Measurements from ENCODE around the gene ALS2. TPM values are rescaled to one million over a fixed set of nuclear protein-coding genes. Genes with fewer than 3 reads are reported as not detected.

The ALS2 gene
- total RNA-seq, 1 donor from 2014 or later: 11.6 TPM

- Mint-ChIP-seq H3K4me1 (no peaks in the 10 kb centered on the region), H3K36me3 (ENCODE audit: low read depth) (peaks cover 33% of the 10 kb centered on the region), H3K27ac (no peak overlapping the region), H3K27me3 (no peaks in the 10 kb centered on the region), H3K4me3 (no peak overlapping the region), H3K9me3 (no peaks in the 10 kb centered on the region)
- ATAC-seq (ENCODE audit: low read depth): no peak
- TF ChIP-seq CTCF (IDR thresholded peaks at IDR 0.05): no peak
- CTCF ChIA-PET: no interaction called here
- no peak for DNase-seq
- intact Hi-C loops (cut with micrococcal nuclease): no loop called here
- POLR2A ChIA-PET: no interaction called here
These were observed 22.5 kb downstream of the ALS2 start for GRCh38 chr2:201758234-201758633.

GRCh38 chr2:201754717-201755415 is 25.9 kb downstream of the ALS2 start:
- H3K4me1 Mint-ChIP-seq: no peaks in the 10 kb centered on the region
- ChIA-PET CTCF (no interaction called here), POLR2A (no interaction called here)
- TF ChIP-seq CTCF (IDR thresholded peaks at IDR 0.05): no peak
- no peak for DNase-seq
- no peak overlapping the region for H3K27ac Mint-ChIP-seq
- no peak for ATAC-seq (ENCODE audit: low read depth)
- H3K9me3 Mint-ChIP-seq: no peaks in the 10 kb centered on the region
- no peak overlapping the region for H3K4me3 Mint-ChIP-seq
- no peaks in the 10 kb centered on the region for H3K27me3 Mint-ChIP-seq
- intact Hi-C loops (cut with micrococcal nuclease): no loop called here
- peaks cover 14% of the 10 kb centered on the region for H3K36me3 Mint-ChIP-seq (ENCODE audit: low read depth)

DNA sequence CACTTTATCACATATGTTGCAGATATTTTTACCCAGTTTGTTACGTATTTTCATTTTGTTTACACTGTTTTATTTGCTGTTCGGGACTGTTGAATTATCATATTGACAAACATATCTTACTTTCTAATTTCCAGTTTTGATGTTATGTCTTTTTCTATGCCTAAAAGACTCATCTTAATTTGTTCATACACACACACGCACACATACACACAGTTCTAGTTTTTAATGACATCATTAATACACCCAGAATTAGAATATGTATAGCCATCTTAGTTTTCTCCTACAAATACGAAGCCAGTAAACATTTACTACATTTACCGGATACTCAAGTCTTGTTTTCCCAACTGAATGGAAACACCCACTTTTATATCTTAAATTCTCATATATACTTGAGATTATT is 29.2 kb downstream of the ALS2 start:
- H3K4me3 Mint-ChIP-seq: no peak overlapping the region
- no peaks in the 10 kb centered on the region for H3K27me3 Mint-ChIP-seq
- ChIA-PET POLR2A (no interaction called here), CTCF (no interaction called here)
- TF ChIP-seq CTCF (IDR thresholded peaks at IDR 0.05): no peak
- no peaks in the 10 kb centered on the region for H3K9me3 Mint-ChIP-seq
- ATAC-seq (ENCODE audit: low read depth) (no peak), DNase-seq (no peak)
- H3K4me1 Mint-ChIP-seq: no peaks in the 10 kb centered on the region
- H3K27ac Mint-ChIP-seq: no peak overlapping the region
- intact Hi-C loops (cut with micrococcal nuclease): loop anchor here (2.0 kb wide), 1 partner anchor 427 kb away; no protein-coding TSS in a partner anchor
- peaks cover 20% of the 10 kb centered on the region for H3K36me3 Mint-ChIP-seq (ENCODE audit: low read depth)

- no peak for ATAC-seq (ENCODE audit: low read depth)
- intact Hi-C loops (cut with micrococcal nuclease): no loop called here
- H3K36me3 Mint-ChIP-seq (ENCODE audit: low read depth): peaks cover 42% of the 10 kb centered on the region
- ChIA-PET CTCF (no interaction called here), POLR2A (no interaction called here)
- no peak overlapping the region for H3K4me3 Mint-ChIP-seq
- no peak overlapping the region for H3K27ac Mint-ChIP-seq
- no peaks in the 10 kb centered on the region for H3K9me3 Mint-ChIP-seq
- no peak for TF ChIP-seq CTCF (IDR thresholded peaks at IDR 0.05)
- no peak for DNase-seq
- H3K4me1 Mint-ChIP-seq: no peaks in the 10 kb centered on the region
- no peaks in the 10 kb centered on the region for H3K27me3 Mint-ChIP-seq
These were observed 34.2 kb downstream of the ALS2 start for GRCh38 chr2:201746551-201746950.

- no peak for TF ChIP-seq CTCF (IDR thresholded peaks at IDR 0.05)
- H3K4me3 Mint-ChIP-seq: no peak overlapping the region
- intact Hi-C loops (cut with micrococcal nuclease): no loop called here
- H3K9me3 Mint-ChIP-seq: no peaks in the 10 kb centered on the region
- no peaks in the 10 kb centered on the region for H3K4me1 Mint-ChIP-seq
- ATAC-seq (ENCODE audit: low read depth): no peak
- ChIA-PET CTCF (no interaction called here), POLR2A (no interaction called here)
- peaks cover 26% of the 10 kb centered on the region for H3K36me3 Mint-ChIP-seq (ENCODE audit: low read depth)
- no peaks in the 10 kb centered on the region for H3K27me3 Mint-ChIP-seq
- no peak overlapping the region for H3K27ac Mint-ChIP-seq
- no peak for DNase-seq
These were observed 45.2 kb downstream of the ALS2 start for GRCh38 chr2:201735486-201735885.

Measured in activated B cell treated with CpG ODN at 0.5 μM for 24 hours (primary cell).